SW480 (cell line): ENCODE data around the gene TMEM74B.

Source experiments
- DNase-seq: peaks from one replicate; pipeline ENCODE4 v3.0.0-alpha.2; 2016; ENCODE audit warnings: low spot score

TMEM74B gene

DNA sequence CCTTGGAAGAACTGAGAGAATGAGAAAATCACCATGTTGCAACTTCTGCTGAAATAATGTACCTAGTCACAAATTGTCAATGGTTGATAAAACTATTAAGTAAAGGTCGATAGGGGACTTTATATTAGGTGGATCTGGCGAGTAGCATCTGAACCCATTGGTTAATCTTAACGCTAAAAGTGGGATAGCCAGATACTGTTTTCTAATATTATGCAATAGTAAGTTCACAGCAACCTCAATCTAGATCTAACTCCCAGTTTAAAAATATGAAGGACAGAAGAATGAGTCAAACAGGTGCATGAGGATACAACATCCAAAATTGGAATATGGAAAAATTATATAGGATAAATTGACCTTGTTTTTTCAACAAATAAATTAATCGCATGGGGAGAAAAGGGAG is 47.5 kb downstream of the TMEM74B start:
- DNase-seq, result no peak

DNA sequence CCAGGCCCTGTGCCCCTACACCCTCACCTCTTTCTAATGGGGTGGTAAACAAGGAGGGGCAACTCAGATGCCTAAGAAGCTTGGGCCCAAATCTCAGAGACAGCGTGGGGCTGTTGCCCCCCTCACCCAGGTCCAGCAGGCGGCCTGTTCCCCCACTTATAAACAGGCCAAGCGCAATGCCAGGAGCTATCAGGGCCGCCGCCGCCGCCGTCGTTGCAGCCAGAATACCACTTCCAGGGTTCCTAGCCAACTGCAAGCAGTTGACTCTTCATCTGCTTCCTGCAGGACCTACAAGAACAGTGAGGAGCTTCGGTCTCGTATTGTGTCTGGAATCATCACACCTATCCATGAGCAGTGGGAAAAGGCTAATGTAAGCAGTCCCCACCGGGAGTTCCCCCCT is 49.9 kb downstream of the TMEM74B start:
- DNase-seq, result no peak

DNA sequence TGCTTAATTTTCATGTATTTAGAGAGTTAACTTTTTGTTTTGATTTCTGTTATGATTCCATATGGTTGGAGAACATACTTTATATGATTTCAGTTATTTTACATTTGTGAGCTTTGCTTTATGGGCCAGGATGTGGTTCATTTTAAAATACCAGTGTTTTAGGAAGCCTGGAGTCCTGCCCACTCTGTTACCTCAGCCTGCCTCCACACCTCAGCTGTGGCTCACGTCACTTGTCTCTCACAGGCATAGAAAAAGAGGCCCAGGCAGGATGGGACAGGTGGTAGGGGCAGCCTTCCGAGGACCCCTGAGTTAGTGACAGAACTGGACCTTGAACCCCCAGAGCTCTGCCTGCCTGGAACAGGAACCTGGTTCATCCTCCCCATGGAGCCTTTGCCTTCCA is 50.4 kb downstream of the TMEM74B start:
- DNase-seq, result no peak

DNA sequence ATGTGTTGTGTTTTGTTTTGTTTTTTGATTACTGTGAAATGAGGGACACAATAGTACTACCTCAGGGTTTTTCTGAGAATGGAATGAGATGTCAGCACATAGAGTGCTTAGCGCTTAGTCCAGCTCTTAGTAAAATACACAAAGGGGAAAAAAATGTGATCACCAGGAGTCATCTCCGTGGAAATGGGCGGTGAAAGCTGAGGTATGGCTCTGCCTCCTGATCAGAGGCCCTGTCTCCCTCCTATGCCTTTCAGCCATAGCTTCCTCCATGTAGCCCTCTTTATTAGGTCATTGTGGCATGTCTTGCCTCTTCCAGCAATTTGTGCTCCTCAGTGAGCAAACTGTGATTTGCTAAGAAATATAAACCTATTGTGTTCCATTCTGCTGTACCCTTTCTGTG is 53.4 kb downstream of the TMEM74B start:
- no peak for DNase-seq

DNA sequence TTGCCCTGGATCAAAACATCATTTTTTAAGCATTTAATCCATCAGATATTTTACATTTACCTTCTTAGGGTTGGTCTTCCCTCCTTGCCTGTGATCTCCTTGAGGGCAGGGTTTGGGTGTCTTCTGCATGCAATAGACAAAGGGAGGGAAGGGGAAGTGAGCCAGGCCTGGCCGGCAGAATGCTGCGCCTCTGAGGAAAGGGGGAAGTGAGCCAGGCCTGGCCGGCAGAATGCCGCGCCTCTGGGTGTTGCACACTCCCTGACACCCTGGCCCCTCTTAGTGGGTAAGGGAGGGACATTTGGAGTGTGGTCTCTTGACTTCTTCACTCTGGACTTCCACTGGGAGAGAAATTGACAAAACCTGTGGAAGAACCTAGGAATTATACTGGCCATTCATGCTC is 53.9 kb downstream of the TMEM74B start:
- no peak for DNase-seq
